Coronary artery (tissue), 2 donors: ENCODE results near the gene RAB31.
A peak's percentile ranks its signal among the peaks of the same experiment; 100 is the strongest.

Experiments
- DNase-seq: peaks from one replicate; pipeline ENCODE4 v3.0.0-alpha.2; 2017; ENCODE audit warnings: low spot score
- H3K27ac ChIP-seq, 2 donors: fragments of 200-600 bp; sonication (generic); one replicate each; pipeline ENCODE4 v1.5.1; 2016 to 2019
- H3K4me3 ChIP-seq: fragments of 200-600 bp; sonication (generic); 2 replicates; pipeline ENCODE4 v1.5.1; 2016; ENCODE audit warnings: mild to moderate bottlenecking, moderate library complexity
- CTCF ChIP-seq: fragments of 200-600 bp; sonication (generic); IDR thresholded peaks from one replicate; pipeline ENCODE4 v1.5.1; 2019; ENCODE audit warnings: antibody characterized with exemption

The RAB31 gene

GRCh38 chr18:9757827-9758621 is 49.9 kb downstream of the RAB31 start:
- Histone ChIP-seq H3K4me3 (no peak overlapping the region), H3K27ac (no peak overlapping the region)
- no peak for DNase-seq
- no peak for TF ChIP-seq CTCF

GRCh38 chr18:9758624-9759075 is 50.5 kb downstream of the RAB31 start:
- Histone ChIP-seq H3K4me3 (no peak overlapping the region), H3K27ac (no peak overlapping the region)
- TF ChIP-seq CTCF, result no peak
- no peak for DNase-seq

- no peak overlapping the region for H3K27ac ChIP-seq
- H3K4me3 ChIP-seq, result no peak overlapping the region
- no peak for TF ChIP-seq CTCF
- no peak for DNase-seq
Observed at GRCh38 chr18:9760641-9761040, 52.5 kb downstream of the RAB31 start.

- DNase-seq, result no peak
- no peak for TF ChIP-seq CTCF
- Histone ChIP-seq H3K27ac (peak overlapping the region in 1 of 2 donors; percentile 67), H3K4me3 (no peak overlapping the region)
Observed at GRCh38 chr18:9762526-9762925, 54.4 kb downstream of the RAB31 start.

- peak overlapping the region in 1 of 2 donors; percentile 4 for H3K27ac ChIP-seq
- DNase-seq, result no peak
- TF ChIP-seq CTCF, result no peak
- no peak overlapping the region for H3K4me3 ChIP-seq
Observed at GRCh38 chr18:9763157-9763556, 55.1 kb downstream of the RAB31 start.

GRCh38 chr18:9764011-9764481 is 55.9 kb downstream of the RAB31 start:
- peak overlapping the region in 1 of 2 donors; percentile 16 for H3K27ac ChIP-seq
- no peak for DNase-seq
- TF ChIP-seq CTCF, result no peak
- no peak overlapping the region for H3K4me3 ChIP-seq

- DNase-seq, result no peak
- Histone ChIP-seq H3K27ac (peak overlapping the region in 1 of 2 donors; percentile 6), H3K4me3 (no peak overlapping the region)
- no peak for TF ChIP-seq CTCF
Observed at GRCh38 chr18:9765501-9765900, 57.4 kb downstream of the RAB31 start.
